Suppressor macrophage treated with lipopolysaccharide for 1 hour (primary cell): ENCODE data around the gene RHBDF1.

ENCODE experiments used
- DNase-seq, 3 donors: peaks; one replicate each; pipeline ENCODE4 v3.0.0-alpha.2; 2020 to 2022

RHBDF1 gene

DNA sequence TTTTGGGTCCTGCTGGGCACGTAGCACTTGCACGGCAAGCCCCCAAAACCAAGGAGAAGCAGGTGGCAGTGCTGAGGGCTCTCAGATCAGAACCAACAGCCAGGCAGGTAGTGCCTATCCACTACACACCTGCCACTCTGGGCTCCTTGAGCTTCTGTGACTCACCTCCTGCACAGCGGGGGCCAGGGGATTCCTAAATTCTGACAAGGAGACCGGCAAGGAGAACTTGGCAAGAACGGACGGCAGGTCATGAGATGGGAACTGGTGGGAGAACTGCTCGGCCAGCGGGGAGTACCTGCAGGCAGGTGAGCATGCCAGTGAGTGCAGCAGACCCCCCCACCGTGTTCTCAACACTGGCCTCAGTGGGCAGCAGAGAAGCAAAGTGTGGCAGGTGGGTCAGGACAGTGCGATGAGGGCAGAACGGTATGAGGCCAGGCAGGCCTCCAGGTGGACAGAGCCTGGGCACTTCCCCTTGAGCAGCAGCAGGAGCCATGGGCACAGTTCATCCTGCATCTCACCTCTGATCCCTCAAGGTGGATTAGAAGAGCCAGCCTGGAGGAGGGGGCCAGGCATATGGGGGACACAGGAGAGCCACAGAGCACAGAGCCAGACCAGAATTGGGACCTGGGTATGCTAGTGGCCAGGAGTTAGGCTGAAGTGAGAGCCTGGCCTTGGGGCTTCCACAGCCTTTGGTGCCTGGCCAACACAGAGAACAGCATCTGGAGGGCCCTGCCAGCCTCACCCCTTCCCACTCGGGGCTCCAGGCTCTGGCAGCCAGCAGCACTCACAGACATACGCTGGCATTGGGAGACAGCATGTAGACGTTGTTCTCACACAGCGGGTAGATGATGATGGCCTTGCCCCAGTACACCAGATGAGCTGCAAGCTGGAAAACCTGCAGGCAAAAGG is 20.3 kb upstream of the RHBDF1 start:
- DNase-seq: no peak

DNA sequence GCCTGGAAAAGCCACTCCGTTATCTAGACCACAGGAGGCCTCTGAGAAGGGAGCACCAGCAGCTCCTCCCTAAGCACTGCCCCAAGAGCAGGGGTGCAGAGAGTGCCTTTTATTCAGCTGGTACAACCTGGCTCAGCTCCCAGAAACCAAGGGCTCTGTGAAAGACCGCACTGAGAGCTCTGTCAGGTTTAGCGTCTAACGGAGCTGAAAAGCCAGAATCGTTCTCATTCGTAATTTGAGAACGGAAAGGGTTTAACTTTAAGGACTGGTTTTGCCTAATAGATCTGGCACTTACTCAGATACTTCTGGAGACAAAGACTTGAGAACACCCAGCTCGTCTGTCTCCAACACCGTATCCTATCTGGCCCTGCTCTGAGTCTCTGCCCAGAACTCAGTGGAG is 19.1 kb upstream of the RHBDF1 start:
- DNase-seq: no peak

DNA sequence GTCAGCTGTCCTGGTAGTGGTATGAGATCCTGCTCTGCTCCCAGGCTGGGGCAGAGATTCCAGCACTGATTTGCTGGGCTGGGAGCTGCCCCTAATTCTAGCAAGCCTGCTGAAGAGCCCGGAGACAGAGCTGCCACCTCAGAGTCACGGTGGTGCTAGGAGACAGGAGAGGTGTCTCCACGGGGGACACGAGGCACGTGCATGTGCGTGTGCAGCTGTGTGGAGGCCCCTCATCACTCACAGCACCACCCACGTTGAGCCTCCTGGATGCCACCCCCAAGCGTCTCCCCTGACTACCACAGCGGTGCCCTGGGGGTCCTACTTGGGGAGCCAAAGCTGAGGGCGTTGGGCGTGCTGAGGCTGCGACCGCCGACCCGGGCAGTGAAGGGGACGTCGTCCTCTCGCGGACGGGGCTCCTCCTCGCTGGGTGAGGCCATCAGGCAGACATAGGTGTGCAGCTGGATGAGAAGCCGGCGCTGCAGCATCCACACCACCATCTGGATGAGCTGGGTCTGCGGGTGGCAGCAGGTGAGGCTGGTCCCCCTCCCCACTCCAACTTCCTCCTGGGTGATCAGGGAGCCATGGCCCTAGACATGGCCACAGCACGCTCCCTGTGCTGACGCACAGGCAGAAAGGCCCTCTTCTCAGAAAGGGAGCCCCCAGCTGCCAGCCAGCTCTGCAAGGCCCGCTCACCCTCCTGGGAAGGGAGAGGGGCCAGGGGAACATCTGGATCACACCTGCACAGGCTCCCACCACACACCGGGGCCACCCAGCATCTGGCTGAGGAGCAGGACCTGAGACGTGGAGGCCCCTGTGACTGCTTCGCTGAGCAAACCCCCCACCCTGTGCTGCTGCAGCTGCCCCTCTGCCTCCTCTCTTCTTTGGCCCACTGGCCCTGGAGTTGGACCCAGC is 17.2 kb upstream of the RHBDF1 start:
- DNase-seq: no peak

DNA sequence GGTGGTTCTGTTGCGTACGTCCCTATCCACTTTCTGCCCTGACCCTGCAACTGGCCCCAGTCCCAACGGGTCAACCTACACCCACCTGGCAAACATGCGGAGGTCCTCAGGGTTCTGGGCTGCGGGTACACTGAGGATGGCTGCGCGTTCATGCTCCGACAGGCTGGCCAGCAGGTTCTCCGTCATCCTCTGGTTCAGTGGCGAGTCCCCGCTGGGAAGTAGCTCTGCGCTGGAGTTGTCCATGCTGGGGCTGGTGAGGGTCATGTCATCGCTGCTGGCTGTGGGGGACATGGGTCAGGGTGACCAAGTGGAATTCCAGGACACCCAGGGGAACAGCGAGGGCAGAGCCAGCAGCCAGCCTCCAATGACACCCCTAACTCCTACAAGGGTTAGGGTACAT is 16.2 kb upstream of the RHBDF1 start:
- no peak for DNase-seq

DNA sequence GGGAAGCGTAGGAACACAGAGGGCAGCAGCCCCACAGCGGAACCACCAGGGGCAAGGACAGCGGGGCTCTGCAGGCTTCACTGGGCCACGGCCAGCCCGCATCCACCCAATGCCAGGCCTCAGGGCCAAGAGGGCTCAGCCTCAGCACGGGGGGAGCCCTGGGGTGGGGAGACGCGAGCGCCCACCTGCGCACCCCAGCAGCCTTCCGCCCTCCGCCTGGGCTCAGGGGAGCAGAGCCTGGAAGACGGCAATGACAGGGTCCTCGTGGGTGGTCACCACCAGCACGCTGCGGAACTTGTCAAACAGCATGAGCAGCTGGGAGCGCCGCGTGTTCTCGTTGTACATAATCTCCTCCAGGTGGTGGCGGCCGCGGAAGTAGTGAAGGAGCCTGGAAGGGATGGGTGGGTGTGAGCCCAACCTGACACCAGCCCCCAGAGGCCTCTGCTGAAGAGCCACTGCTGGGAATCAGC is 14.1 kb upstream of the RHBDF1 start:
- no peak for DNase-seq

DNA sequence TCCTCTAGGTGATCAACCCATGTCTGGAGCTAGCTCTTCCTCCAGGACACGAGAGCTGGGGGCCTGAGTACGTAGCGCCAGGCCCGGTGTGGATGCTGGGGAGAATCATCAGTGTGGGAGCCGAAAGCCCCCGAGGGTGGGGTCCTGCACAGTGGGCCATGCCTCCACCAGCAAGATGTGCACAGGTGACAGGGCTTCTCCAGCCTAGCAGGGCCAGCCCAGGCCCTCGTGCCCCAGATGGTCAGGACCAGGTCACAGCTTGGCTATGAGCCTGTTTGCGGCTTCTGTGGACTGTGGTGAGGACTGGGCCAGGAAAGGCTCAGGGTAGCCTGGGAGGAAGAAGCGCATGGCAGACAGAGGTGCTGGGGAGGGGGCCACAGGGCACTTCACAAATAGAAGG is 13.4 kb upstream of the RHBDF1 start:
- no peak for DNase-seq

DNA sequence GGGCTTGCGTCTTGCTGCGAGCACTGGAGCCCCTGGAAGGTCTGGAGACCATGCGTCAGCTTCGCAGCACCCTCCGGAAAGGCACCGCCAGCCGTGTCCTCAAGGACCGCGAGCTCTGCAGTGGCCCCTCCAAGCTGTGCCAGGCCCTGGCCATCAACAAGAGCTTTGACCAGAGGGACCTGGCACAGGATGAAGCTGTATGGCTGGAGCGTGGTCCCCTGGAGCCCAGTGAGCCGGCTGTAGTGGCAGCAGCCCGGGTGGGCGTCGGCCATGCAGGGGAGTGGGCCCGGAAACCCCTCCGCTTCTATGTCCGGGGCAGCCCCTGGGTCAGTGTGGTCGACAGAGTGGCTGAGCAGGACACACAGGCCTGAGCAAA is 13.0 kb upstream of the RHBDF1 start:
- DNase-seq: no peak

DNA sequence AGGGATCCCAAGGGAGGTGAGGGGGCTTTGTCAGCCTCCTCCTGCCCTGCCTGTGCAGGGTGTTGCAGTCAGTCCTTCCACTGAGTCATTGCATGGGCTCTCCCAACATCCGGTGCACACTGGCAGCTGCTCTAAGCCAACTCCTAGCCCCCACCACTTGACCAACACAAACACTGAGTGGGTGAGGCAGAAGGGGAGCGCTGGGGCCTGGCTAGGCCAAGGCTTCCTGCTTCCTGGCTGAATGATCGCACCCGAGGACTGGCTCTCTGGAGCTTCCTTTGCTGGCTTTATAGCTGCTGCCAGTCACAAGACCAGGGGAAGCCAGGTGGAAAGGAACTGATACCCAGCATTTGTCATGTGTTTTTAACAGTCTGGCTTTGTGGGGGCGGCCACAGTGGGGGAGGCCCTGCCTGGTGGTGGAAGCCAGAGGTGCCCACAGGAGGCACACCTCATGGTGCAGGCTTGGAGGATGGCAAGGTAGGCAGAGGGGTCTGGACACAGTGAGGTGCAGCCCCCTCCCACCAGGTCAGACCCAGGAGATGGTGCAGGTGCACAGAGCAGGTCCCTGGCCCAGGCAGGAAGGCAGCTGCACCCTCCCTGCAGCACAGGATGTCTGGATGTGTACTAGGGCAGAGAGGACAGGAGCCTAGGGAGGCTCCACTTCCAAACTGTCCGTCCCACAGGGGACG is 12.4 kb upstream of the RHBDF1 start:
- DNase-seq: peak; percentile 82 to 85 (median 85)

DNA sequence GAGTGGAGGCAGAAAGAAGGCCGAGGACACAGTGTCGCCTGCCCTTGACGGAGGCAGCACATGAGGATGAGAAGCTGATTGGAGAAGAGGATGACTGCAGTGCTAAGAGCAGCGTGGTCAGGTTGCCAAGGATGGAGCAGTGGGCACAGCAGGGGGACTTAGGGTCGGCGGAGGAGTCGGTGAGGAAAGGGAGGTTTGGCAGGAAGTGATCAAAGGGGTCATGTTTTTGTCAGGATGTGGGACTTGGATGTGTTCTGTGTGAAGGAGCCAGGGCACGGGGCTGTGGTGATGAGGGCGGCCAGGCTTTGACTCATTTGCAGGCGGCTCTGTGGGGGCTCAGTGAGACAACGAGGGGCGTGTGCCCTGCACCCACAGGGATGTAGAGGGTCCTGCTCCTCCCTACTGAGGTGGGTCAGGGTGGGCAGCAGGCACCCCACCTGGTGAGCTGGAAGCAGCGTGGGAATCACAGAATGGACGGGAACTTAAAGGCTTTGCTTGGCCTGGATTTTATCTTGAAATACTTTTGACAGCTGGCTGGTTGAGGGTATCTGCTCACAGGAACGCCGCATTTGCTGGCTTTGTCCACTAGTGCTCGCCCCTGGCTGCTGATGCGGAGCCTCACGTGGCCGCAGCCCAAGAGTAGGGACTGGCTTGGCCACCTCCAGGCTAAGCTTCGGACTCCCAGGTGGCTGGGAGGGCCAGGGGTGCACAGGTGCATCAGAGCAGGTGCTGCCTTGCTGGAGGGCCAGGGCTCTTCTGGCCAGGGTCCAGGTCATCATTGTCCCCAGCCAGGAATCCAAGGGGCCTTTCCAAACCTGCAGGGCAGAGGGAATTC is 11.6 kb upstream of the RHBDF1 start:
- DNase-seq: peak in 1 of 3 donors; percentile 22

DNA sequence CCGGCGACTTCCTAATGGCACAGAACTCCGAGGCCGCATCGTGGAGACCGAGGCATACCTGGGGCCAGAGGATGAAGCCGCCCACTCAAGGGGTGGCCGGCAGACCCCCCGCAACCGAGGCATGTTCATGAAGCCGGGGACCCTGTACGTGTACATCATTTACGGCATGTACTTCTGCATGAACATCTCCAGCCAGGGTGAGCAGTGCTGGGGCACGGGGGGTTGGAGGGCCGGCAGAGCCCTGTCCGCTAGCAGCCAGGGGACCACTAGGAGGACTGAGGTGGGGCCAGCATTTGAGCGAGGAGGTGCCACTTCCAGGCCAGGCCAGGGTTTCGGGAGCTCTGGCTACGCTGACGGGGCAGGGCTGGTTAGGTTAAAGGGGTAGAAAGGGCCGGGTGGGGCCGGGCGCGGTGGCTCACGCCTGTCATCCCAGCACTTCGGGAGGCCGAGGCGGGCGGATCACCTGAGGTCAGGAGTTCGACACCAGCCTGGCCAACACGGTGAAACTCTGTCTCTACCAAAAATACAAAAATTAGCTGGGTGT is 10.7 kb upstream of the RHBDF1 start:
- DNase-seq: no peak

DNA sequence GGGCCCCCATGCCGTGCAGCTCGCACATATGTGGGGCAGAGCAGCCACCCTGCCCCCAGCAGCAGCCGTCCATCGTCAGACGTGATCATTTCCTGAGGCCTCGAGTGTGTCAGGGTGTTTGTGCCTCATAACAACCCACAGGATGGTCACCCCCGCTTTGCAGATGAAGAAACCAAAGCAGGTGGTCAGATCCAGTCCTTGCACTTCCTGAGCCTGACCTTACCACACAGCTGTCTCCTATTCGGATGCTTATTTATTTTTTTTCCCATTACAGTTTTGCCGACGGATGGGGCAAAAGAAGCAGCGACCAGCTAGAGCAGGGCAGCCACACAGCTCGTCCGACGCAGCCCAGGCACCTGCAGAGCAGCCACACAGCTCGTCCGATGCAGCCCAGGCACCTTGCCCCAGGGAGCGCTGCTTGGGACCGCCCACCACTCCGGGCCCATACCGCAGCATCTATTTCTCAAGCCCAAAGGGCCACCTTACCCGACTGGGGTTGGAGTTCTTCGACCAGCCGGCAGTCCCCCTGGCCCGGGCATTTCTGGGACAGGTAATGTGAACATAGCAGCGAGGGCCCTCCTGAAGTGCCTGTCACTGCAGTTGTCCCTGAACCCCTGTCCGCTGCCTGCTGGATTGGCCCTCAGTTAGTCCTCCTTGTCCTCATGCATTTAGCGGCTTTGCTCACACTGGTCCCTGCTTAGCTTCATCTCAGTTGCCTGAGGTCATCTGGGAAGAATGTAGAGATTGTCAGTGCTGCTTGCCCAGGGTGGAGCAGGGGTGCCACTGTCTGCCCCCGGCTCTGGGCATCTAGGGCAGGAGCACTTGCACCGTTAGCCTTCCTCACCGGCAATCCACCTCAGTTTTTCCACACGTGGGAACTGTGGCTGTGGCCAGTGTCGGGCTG is 7.0 kb upstream of the RHBDF1 start:
- peak; percentile 28 to 45 (median 43) for DNase-seq

DNA sequence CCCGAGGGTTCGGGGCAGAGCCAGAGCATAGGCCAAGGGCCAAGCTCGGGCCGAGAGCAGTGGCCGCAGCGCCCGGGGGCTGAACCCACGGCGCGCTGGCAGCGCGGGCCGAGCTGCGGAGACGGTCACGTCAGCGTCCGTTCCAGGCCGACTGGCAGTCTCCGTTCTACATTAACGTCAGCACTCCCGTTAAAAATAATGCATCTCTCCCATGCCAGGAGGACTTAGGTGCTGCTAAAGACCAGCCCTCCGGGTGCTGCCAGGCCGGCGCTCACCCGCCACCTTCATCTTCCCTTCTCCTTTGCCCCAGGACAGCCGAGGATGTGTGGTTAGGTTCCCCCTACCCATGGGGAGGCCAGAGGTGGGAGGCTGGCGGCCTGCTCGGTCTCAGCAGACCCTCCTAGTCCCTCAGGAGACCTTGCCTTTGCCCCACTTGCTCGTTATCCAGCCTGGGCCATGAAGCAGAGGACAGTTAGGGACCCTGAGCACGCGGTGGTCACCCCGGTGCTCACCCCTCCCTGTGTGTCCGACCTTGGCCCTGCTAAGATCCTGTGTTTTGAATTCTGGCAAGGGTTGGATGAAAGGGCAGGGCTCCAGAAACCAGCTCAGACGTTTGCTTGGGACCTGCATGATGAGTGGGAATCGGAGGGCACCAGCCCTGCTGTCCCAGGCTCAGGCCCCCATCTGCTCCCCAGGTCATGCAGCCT is 6.2 kb upstream of the RHBDF1 start:
- DNase-seq: peak in 2 of 3 donors; percentile 35 to 64

DNA sequence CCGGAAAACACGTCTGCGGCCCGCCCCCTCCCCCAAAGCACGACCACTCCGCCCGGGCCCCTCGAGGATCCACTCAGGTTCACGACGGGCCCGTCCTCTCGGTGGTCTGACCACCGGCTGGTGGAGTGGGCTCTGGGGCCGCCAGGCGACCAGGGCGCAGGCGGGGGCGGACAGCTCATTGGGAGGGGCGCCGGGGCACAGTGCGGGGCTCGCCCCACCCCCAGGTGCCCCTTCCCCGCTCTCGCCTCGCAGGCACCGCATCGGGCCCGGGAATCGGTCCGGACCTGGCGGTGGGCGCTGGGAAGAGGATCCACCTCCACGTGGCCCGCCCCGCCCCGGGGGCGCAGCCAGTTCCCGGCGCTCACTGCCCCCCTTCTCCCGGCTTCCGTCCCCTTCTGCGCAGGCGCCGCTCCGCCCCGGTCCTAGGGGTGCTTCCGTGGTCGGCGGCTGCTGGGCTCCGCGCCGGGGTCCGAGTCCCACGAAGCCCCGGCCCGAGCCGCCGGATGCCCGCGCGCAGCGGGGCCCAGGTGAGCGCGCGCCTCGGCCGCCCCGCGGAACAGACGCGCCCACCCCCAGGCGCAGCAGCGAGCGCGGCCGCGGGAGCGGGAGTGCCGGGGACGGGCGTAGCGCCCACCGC is 5.5 kb upstream of the RHBDF1 start, which contains the start of gene MPG:
Gene MPG, plus strand, starts transcription at position 419 of the 637 bp plus-strand sequence. Its CDS starts 85 bp downstream, at position 504.
- DNase-seq: peak; percentile 84 to 94 (median 84)

DNA sequence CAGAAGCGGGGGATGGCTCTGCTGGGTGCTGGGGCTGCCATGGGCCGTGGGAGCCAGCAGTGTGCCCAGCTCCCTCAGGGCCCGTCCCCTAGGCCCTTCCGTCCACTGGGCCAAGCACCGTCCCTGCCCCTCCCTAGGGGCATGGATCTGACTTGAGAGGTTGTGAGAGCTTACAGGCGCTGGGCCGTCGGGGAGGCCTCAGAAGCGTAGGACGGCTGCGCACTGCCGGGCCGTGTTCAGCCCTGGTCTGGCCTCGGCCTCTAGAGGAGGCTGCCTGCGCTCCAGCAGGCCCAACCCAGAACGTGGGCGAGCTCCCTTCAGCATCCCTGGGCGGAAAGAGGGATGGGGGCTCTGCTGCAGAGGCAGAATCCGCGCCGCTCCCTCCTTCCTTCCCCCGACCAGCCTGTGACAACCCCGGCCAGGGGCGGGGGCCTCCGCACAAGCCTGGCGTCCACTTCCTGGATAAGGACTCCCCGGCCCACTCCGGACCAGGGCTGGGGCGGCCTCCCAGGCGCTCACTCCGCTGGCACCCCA is 4.9 kb upstream of the RHBDF1 start:
- DNase-seq: peak; percentile 38 to 65 (median 55)

DNA sequence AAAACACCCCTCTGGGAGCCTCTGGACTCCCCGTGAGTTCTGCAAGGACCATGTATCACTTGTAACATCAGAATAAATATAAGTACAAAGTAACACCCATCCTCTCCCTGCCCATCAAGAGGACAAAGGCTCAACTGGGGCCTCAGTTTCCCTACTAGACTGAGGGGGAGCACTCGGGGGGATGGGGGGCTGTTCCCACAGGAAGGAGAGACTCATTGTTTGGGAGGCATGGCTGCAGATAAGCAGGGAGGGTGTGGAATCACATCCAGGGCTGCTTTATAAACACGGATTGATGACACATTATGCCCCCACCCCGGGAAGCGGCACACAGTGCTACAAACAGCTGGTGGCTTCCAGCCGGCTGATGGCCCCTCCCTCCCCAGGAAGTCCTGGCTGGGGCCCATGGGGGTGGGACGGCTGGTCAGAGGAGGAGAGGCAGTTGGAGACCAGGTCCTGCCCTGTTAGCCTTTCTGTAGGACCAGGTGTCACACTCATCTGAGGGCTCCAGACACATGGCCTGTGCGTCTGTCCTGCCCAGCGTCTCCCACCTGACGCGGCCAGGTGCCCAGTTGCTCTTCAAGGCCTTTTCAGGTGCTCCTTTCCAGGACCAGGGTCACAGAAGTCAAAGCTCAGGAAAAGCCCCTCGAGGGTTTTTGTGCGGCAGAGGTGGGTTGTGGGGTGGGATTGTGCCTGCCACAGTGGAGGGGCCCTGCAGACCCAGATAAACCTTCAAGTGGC is 4.3 kb upstream of the RHBDF1 start:
- DNase-seq: peak; percentile 24 to 53 (median 41)

DNA sequence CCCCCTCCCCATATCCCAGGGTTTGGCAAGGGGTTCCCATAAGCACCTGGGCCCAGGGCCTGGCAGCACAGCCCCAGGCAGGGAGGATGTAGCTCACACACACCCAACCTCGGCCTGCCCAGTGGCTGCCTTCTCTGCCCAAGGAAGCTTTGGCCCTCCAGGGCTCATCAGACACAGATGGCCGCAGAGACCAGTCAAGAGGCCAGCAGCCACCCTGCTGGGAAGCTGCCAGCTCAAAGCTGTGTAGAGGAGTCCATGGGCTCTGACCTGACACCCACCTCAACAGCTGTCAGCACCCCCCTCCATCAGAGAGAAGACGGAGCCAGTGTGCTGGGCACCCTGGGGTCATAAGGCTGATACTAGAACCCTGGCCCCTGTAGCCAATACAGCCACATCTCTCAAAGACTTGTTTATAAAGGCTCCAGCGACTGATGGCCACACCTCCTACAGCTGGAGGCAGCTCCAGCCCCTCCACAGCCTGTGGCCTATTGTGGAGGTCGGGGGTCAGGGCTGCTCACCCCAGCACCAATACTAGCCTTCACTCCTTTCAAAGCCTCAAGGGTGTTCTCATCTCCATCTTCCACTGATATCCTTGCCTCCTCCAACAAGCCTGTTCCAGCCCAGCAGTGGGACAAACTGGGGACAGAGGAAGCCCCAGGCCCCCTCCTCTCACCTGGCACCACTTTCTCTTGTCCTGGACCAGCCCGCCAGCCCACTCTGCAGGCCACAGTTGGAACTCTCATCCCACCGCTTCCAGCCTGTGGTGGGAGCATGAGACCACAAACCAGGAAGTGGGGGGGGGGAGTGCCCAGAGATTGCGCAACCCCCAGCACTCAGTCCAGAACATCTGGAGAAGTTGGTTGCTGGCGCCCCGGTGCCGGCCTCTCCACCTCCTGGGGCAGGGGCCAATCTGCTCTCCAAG is 3.4 kb upstream of the RHBDF1 start:
- DNase-seq: peak; percentile 72 to 81 (median 73)

DNA sequence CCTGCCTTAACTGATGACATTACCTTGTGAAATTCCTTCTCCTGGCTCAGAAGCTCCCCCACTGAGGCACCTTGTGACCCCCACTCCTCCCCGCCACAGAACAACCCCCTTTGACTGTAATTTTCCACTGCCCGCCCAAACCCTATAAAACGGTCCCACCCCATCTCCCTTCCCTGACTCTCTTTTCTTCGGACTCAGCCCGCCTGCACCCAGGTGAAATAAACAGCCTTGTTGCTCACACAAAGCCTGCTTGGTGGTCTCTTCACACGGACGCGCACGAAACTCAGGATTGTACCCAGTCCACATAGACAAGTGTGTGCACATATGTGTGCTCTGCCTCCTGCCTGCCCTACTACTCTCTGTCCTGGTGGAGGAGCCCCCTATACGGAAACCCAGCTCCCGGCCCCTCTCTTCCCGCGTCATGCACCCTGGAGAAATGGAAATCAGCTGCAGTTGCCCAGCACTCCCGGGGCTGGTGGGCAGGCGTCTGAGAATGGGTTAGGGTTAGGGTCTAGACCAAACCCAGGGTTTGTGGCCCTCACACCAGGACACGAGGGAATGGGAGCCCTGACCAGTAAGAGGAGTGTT is 2.4 kb upstream of the RHBDF1 start:
- DNase-seq: no peak
